ENCODE data around the gene EP400.
A peak's percentile ranks its signal among the peaks of the same experiment; 100 is the strongest.

Gene EP400

DNA sequence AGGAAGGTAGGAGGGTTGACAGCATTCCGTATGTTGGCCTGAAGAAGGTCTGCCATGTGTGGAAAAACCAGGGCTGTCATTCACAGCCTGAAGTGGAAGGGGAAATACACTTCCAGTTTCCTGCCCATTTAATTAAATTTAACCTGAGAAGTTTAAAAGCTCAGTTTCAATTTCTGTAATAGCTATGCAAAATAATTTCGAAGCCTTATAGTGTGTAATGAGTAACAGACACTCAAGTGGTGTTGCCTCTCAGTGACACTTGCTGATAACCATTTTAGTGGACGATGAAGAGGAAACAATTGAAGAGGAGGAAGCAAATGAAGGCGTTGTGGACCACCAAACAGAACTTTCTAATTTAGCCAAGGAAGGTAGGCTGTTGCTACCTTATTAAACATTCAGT is 44.8 kb downstream of the EP400 start:
- no peak for DNase-seq (ENCODE audit: low read depth, low spot score)
- H3K4me3 ChIP-seq (ENCODE audit: low read depth, low read length), result no peak overlapping the region
- TF ChIP-seq, protein P1, sequence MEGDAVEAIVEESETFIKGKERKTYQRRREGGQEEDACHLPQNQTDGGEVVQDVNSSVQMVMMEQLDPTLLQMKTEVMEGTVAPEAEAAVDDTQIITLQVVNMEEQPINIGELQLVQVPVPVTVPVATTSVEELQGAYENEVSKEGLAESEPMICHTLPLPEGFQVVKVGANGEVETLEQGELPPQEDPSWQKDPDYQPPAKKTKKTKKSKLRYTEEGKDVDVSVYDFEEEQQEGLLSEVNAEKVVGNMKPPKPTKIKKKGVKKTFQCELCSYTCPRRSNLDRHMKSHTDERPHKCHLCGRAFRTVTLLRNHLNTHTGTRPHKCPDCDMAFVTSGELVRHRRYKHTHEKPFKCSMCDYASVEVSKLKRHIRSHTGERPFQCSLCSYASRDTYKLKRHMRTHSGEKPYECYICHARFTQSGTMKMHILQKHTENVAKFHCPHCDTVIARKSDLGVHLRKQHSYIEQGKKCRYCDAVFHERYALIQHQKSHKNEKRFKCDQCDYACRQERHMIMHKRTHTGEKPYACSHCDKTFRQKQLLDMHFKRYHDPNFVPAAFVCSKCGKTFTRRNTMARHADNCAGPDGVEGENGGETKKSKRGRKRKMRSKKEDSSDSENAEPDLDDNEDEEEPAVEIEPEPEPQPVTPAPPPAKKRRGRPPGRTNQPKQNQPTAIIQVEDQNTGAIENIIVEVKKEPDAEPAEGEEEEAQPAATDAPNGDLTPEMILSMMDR (IDR thresholded peaks at IDR 0.05; ENCODE audit: low read depth, low read length), result no peak
- in situ Hi-C loops (cut with HindIII; ENCODE audit: low sequenced_read_pairs), result no loop called here

DNA sequence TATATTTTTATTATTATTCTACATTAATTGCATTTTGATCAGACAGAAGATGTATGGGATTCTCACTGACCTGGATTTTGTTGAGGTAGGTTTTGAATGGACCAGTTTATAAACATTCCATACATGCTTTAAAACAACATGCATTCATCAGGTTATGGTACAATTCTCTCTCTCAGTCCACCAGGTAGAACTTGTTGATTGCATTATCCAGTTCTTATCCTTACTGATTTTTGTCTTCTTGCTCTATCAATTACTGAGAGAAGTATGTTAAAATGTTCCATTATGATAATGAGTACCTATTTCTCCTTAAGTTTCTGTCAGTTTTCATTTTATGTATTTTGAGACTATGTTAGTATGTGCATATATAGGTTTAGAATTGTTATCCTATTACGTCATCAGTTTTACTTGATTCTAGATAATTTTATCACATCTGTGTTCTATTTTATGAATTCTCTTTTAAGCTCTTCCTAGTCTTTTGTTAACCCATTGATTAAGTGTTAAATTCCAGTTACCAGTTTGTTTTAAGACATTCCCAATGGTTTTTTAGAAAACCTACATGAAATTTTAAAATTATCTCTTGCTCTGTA is 50.6 kb downstream of the EP400 start:
- in situ Hi-C loops (cut with HindIII; ENCODE audit: low sequenced_read_pairs), result no loop called here
- no peak for DNase-seq (ENCODE audit: low read depth, low spot score)
- no peak overlapping the region for H3K4me3 ChIP-seq (ENCODE audit: low read depth, low read length)
- TF ChIP-seq, protein P1 (IDR thresholded peaks at IDR 0.05; ENCODE audit: low read depth, low read length), result no peak

DNA sequence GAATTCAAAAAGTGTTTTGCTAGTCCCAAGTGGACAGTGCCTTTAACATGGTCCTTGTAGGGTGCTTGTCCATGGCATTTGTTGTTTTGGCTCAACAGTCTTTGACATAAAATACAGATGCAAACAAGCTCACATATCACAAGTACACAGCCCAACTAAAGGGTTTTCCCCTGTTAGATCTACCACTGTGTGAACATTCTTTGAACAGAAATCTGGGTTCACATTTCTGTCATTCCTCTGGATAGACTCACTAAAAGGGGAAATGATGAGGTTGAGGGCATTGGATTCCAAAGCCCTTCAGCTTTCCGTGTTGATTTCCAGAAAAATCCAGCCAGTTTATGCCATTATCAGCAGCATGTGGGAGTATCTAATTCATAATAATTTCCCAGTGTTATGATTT is 54.1 kb downstream of the EP400 start:
- TF ChIP-seq, protein P1 (IDR thresholded peaks at IDR 0.05; ENCODE audit: low read depth, low read length), result no peak
- in situ Hi-C loops (cut with HindIII; ENCODE audit: low sequenced_read_pairs), result no loop called here
- H3K4me3 ChIP-seq (ENCODE audit: low read depth, low read length), result no peak overlapping the region
- DNase-seq (ENCODE audit: low read depth, low spot score), result peak; percentile 55

DNA sequence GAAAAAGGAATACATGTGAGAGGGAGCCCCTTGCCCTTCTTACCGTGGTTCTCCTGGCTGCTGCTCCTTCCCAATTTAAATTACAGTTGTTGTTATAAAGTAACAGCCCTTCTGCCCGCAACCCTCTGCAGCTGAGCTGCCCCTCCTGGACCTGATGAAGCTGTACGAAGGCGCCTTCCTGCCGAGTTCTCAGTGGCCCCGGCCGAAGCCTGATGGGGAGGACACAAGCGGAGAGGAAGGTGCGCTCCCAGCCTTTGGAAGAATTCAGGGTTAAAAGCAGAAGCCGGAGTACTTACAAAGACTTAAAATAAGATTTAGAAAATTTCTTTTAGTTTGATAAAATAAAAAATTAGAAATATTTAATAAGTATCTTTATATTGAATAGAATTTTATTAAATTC is 55.2 kb downstream of the EP400 start:
- TF ChIP-seq, protein P1 (IDR thresholded peaks at IDR 0.05; ENCODE audit: low read depth, low read length), result no peak
- no peak overlapping the region for H3K4me3 ChIP-seq (ENCODE audit: low read depth, low read length)
- no peak for DNase-seq (ENCODE audit: low read depth, low spot score)
- in situ Hi-C loops (cut with HindIII; ENCODE audit: low sequenced_read_pairs), result no loop called here

DNA sequence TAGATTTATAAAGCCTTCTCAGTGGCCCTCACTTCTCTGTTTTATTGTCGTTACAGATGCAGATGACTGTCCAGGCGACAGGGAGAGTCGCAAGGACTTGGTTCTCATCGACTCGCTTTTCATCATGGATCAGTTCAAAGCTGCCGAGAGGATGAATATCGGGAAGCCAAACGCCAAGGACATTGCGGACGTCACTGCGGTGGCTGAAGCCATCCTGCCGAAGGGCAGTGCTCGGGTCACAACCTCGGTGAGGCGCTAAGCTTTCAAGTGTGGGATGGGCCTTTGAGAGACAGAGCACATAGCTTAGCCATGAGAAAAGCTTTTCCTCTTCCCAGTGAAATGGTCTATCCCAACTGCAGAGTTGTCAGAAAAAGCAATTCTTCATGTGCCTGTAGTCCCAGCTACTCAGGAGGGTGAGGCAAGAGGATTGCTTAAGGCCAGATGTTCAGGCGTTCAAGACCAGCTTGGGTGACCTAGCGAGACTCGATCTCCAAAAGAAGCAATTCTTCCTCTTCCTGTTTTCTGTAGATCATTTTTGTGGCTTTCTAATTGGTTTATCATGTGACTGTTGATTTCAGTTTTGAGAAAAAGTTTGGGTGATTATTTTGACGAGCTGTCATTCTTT is 56.4 kb downstream of the EP400 start:
- DNase-seq (ENCODE audit: low read depth, low spot score), result no peak
- TF ChIP-seq, protein P1 (IDR thresholded peaks at IDR 0.05; ENCODE audit: low read depth, low read length), result no peak
- no peak overlapping the region for H3K4me3 ChIP-seq (ENCODE audit: low read depth, low read length)
- in situ Hi-C loops (cut with HindIII; ENCODE audit: low sequenced_read_pairs), result no loop called here

DNA sequence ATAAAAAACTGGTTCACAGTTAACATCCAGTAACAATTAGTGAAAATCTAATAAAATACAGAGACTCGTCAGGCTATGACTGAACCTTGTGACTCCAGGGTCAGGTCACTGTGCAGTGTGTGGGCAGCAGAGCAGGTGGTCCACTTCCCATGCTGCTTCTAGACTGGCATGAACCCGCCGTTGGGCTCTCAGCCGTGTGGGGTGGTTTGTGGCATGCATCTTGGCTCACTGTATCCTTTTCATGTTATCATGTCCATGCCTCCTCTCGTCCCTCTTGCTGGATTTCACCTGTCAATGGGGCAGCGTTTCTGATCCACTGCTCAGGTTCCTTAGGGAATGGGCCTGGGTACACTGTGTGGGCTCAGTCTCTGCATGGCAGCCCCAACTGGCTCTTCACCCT is 57.3 kb downstream of the EP400 start:
- in situ Hi-C loops (cut with HindIII; ENCODE audit: low sequenced_read_pairs), result no loop called here
- TF ChIP-seq, protein P1 (IDR thresholded peaks at IDR 0.05; ENCODE audit: low read depth, low read length), result no peak

More for the DNA sequence above, 57.3 kb downstream of the EP400 start:
- H3K4me3 ChIP-seq (ENCODE audit: low read depth, low read length), result no peak overlapping the region
- DNase-seq (ENCODE audit: low read depth, low spot score), result no peak
